C4-2B (cell line): ENCODE data around the gene PTPRN2.

ENCODE experiments used
- ZFX ChIP-seq: fragments of 450-650 bp; IDR thresholded peaks from 2 replicates; pipeline ENCODE4 v1.6.1; 2017
- TF ChIP-seq, protein P1 (sequence below): fragments of 450-650 bp; conservative IDR thresholded peaks from 2 replicates; pipeline ENCODE4 v1.5.1; 2017; ENCODE audit warnings: mild to moderate bottlenecking

DNA sequence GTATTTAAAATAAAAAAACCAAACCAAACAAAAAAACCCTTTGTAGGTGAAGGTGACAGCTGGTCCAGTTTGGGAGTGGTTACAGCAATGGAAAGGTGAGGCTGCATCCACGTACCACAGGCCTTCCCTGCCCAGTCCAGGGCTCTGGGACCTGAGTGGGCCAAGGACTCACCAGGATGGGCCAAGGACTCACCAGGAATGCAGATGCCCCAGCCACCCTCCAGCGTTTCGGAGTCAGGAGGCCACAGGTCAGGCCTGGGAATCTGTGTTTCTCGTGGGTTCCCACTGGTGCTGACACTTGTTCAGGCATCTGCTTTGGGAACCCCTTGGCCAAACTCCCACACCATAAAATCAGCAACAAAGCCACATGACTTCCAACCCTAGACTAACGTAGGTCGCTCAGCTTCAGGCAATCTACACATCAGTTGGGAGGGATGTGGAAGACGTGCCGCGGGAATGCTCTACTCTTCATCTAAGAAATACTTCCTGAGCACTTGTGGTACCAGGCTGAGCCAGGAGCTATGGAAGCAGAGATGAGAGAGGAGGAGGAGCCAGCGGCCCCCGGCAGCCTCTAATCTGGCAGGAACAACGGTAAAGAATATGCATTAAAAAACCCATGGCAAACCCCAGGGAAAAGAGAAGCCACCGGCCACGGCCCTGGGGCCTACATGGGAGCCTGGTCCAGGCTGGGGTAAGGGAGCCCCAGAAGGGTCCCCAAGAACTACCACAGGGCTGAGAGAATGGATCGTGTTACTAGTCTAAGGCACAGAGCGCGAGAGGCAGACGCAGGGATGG is 473.4 kb downstream of the PTPRN2 start:
- TF ChIP-seq, protein P1, sequence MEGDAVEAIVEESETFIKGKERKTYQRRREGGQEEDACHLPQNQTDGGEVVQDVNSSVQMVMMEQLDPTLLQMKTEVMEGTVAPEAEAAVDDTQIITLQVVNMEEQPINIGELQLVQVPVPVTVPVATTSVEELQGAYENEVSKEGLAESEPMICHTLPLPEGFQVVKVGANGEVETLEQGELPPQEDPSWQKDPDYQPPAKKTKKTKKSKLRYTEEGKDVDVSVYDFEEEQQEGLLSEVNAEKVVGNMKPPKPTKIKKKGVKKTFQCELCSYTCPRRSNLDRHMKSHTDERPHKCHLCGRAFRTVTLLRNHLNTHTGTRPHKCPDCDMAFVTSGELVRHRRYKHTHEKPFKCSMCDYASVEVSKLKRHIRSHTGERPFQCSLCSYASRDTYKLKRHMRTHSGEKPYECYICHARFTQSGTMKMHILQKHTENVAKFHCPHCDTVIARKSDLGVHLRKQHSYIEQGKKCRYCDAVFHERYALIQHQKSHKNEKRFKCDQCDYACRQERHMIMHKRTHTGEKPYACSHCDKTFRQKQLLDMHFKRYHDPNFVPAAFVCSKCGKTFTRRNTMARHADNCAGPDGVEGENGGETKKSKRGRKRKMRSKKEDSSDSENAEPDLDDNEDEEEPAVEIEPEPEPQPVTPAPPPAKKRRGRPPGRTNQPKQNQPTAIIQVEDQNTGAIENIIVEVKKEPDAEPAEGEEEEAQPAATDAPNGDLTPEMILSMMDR: no peak
- TF ChIP-seq ZFX: no peak
